C4-2B (cell line): ENCODE results near the gene VDAC2.
"Not testable (repeated sequence)": the region's sequence is repeated elsewhere in the genome, so short reads cannot be mapped to it uniquely, and the experiment has no call there.

ENCODE experiments used
- H3K27ac ChIP-seq: fragments of 450-650 bp; 2 replicates; pipeline ENCODE4 v1.5.1; 2017
- CTCF ChIP-seq: fragments of 450-650 bp; conservative IDR thresholded peaks from 2 replicates; pipeline ENCODE4 v1.5.1; 2017; ENCODE audit warnings: mild to moderate bottlenecking
- ZFX ChIP-seq: fragments of 450-650 bp; IDR thresholded peaks from 2 replicates; pipeline ENCODE4 v1.6.1; 2017

Gene VDAC2

DNA sequence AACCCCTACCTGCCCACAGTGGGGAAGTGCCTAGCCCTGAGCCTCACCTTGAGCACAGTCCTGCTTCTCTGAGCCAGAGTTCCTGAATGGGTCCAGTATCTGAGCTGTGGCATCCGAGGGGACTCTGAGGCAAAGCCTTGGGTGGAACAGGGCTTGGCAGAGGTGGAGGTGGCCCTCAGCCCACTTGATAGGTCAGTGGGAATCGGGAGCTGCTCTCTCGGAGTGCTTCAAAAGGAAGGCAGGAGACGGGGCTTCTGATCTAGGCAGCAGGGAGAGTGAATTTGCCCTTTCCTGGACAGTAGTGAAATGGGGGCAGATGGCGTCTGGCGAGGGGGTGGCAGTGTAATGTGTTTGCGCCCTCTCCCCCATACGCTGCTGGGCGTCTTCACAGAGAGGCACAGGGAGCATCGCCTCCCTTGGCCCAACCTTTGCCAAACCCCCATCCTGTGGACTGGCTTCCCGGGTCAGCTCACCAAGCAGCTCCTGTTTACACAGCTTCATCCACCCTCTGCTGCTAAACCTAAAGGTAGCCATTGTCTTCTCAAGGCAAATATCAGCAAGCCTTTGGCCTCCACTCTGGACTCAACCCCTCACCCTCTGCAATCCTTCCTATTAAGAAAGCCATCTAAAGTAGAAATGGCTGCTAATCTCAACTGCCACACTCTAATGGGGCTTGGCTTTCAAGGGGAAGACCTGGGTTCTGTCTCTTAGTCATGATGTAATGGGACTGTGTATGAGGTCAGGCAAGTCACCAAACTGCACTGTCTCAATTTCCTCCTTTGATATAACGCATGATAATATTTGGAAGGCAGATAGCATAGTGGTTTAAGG lies 21.1 kb upstream of the VDAC2 start:
- H3K27ac ChIP-seq, result no peak overlapping the region
- TF ChIP-seq ZFX, result no peak
- no peak for TF ChIP-seq CTCF

DNA sequence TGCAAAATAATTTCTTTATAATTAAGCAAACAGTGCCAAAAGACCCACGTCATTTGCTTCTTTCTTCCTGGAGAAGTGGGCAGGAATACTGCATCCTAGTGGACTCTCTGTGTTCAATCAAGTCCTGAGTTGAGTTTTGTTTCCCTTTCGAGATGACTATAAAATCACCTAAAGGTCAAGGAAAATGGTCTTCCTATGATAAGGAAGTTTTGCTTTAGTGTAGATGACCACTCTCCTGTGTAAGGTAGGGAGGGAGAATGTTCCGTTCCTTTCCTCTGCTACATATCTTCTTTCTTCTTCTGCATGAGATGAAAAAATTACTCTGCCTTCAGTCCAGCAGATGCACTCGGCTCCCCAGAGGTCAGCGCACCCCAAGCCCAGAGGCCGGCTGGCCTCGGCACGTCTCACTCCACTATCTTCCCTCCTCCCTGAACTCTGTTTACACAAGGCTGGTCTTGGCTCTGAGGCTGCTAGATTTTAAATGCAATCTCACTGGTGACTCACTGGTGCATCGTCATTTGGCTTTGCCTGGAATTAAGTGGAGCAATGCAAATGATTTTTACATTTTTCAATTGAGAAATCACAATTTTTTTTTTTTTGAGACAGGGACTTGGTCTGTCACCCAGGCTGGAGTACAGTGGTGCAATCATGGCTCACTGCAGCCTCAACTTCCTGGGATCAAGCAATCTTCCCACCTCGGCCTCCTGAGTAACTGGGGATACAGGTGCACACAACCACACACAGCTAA lies 18.6 kb upstream of the VDAC2 start:
- TF ChIP-seq CTCF (no peak), ZFX (no peak)
- H3K27ac ChIP-seq, result peak overlapping the region; percentile 22

- H3K27ac ChIP-seq, result not testable (repeated sequence)
Observed at GRCh38 chr10:75194625-75195024, 16.0 kb upstream of the VDAC2 start.

DNA sequence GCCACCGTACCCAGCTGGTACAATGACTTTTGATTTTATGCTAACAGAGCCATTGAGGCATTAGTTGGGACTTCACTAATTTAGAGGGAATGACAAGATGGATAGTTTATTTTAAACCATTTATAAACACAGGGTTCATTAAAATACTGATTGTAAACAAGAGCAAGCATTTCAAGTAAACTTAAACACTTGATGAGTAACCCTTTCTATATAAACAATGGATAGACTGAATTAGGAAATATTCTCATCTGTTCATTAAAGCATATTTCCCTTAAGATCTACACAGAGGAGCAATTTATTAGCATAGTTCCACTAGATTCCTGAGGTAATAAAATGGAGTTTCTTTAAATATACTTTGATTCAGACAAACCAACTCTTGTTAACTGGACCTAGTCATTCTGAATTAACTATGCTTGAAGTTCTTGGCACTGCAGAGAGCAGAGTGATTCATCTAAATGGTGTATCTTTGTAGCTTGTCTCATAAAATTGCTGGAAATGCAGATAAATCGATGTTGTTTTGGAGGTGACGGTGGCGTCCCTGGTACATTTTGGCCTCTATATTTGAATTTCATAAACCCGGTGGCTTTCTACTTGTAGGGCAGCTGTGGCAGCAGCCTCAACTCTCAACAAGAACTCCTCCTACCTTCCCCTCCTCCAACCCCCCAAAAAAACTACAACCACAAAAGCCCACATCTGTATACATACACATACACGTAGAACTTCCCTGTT lies 15.4 kb upstream of the VDAC2 start:
- no peak overlapping the region for H3K27ac ChIP-seq
- no peak for TF ChIP-seq ZFX
- TF ChIP-seq CTCF, result no peak

DNA sequence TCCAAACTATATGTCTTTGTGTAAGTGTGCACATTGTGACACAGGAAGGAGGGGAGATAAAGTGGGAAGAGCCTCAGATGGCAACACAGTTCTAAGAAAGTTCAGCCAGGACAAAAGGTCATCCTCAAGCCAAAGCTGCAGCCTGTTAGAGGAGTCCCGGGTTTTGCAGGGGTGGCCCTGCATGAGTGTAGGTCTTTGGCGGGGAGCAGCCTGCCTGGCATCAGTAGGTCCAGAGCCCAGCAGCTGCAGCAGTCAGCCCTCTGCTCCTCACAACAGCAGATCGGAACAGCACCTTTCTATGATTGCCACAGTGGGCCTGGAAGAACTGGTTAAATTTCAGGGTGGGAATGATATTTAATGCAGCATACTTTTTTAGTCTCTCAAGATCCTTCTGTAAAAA lies 13.5 kb upstream of the VDAC2 start:
- no peak overlapping the region for H3K27ac ChIP-seq

DNA sequence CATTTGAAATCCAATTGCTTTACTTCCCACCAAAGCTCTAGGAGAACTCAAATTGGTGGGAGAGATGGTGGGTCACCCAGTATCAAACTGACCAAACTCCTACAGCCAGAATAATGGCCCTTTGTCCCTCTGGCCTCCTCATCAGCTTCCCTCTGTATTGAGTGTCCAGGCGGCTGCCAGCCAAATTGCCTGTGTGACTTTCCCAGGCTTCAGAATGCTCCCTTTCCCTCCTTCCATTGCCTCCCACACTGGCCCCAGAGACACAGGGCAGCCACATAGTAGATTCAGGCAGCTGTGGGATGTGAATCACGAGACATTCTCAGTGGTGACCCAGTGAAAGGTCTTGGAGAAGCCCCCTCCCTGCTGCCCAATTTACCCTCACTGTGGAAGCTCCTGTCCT lies 12.7 kb upstream of the VDAC2 start:
- H3K27ac ChIP-seq, result no peak overlapping the region
- TF ChIP-seq CTCF (no peak), ZFX (no peak)

More for the DNA sequence above, 13.5 kb upstream of the VDAC2 start:
- no peak for TF ChIP-seq CTCF

- H3K27ac ChIP-seq, result not testable (repeated sequence)
Observed at GRCh38 chr10:75199949-75200348, 10.6 kb upstream of the VDAC2 start.

- no peak overlapping the region for H3K27ac ChIP-seq
- TF ChIP-seq ZFX, result no peak
- no peak for TF ChIP-seq CTCF
Observed at GRCh38 chr10:75201793-75202307, 8.7 kb upstream of the VDAC2 start.
